DMS53 treated with DMSO at 0.1 percent for 48 hours (cell line): ENCODE data around the gene RGS14.

Experiments used
- DNase-seq: peaks from one replicate; lab custom pipeline; 2025; ENCODE audit not compliant: unreplicated experiment; lab: John Stamatoyannopoulos, UW

RGS14 gene

GRCh38 chr5:177377851-177378776, 20.4 kb downstream of the RGS14 start:
- no peak for DNase-seq

DNA sequence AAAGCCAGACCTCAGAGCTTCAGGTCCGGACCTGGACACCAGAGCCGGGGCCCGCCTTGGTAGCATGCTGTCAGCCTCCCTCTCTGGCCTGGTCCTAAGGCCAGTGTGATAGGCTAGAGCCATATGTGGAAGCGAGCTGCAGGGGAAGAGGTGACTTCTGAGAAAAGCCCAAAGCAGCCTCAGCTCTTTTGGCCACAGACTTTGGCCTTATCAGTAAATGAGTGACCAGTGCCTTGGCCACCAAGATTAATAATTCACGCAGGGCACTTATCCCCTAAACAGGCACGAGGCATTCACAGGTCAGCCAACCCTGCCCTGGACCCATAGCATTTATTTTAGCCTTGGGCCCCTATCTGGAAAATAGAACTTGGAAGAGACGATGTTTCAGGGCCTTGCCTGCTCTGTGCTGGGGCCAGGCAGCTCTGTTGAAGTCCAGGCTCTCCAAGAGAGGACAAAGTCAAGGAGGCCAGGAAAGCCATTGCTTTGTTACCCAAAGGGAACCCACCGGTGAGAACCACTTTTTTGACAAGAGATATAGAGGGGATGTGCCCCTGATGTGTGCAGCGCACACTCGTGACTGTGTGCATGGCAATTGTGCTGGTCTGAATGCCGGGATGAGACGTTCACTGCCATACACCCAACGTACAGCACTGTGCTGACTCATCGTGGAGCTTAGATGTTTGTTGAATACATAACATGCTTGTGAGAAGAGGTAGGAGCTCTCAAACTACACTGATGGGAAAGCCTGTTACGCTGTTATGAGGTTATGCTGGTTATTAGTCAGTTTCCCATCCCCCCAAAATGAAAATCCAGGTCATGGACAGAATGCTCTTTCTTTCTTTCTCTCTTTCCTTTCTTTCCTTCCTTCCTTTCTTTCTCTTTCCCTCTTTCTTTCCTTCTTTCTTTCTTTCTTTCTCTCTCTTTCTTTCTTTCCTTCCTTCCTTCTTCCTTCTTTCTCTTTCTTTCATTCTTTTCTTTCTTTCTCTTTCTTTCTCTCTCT, 21.5 kb downstream of the RGS14 start:
- peak; percentile 91 for DNase-seq

DNA sequence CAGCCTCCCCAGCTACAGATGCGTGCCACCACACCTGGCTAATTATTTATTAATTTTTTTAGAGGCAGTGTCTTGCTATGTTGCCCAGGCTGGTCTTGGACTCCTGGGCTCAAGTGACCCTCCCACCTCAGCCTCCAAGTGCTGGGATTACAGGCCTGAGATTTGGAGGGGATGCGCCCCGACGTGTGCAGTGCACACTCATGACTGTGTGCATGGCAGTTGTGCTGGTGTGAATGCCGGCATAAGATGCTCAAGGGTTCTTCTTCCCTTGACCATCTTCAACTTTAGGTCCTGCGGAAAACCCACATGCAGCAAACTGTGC, 23.0 kb downstream of the RGS14 start:
- no peak for DNase-seq

DNA sequence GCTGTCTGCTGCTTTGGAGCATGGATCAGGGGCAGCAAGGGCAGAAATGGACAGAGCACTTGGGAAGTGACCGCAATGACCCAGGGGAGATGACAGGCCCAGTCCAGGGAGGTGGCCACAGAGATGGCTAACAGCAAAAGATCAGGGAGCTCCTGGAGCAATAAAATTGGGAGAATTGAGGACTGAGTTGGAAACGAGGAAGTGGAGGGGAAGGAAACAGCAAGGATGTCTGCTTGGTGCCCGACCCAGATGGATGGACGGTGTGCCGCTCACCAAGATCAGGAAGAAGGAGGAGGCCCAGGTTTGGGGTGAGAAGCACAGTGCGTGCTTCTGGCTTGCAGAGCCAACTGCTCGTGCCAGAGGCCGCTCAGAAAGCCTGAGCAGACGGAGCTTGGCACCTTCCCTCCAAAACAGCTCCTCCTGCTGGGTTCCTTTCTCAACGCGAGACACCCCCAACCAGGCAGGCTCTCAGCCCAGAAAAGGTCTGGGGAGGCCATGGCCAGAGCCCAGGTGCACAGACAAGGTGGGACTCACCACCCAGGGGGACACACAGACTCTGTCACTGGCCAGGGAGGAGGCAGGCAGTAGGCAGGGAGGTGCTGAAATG, 24.8 kb downstream of the RGS14 start:
- DNase-seq = no peak

DNA sequence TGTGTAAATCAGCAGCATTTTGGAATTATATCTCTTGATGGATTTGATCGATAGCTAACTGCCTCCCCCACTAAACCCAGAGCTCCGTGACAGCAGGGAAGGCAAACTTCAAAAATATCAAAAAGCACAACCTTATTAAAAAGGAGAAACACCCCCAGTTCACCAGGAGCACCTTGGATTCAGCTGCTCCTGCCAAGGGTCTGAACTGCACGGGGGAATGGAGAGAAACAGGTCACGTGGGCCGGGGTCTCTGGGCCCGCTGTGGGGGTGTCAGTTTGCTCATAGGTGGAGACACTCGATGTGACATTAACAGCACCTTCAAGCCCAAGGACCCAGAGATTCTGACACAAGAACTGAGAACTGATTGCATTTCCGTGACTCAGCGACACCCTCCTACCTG, 25.5 kb downstream of the RGS14 start:
- DNase-seq = no peak

- no peak for DNase-seq
Observed at GRCh38 chr5:177384134-177384533, 26.4 kb downstream of the RGS14 start, which contains the start of gene SLC34A1. Gene SLC34A1 (plus strand): TSS chr5:177384434. CDS start chr5:177385742, 1,308 bp downstream.

DNA sequence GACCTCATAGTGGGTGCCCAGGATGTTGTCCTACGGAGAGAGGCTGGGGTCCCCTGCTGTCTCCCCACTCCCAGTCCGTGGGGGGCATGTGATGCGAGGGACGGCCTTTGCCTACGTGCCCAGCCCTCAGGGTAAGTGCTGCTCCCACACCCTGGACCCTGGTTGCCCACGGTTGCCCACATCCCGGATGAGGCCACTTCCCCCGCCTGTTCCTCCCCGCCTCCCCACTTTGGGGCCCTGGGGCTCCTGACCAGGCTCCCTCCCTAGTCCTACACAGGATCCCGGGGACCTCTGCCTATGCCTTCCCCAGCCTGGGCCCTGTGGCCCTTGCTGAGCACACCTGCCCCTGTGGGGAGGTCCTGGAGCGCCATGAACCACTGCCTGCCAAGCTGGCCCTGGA, 28.0 kb downstream of the RGS14 start:
- DNase-seq = no peak

DNA sequence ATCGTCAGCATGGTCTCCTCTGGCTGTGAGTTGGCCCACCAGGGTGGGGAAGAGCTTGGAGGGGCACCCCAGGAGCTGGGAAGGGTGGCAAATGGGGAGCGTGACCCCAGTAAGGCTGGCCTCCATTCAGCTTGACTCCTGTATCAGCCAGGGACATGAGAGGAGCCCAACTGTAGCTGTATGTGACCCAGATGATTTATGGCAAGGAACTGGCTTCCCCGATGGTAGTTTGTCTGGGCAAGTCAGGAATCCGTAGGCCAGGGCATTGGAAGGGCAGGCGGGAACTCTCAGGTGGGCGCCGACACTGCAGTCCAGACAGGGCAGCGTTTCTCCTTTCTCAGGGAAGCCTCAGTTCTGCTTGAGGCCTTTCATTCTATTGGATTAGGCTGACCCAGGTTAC, 28.8 kb downstream of the RGS14 start:
- no peak for DNase-seq

DNA sequence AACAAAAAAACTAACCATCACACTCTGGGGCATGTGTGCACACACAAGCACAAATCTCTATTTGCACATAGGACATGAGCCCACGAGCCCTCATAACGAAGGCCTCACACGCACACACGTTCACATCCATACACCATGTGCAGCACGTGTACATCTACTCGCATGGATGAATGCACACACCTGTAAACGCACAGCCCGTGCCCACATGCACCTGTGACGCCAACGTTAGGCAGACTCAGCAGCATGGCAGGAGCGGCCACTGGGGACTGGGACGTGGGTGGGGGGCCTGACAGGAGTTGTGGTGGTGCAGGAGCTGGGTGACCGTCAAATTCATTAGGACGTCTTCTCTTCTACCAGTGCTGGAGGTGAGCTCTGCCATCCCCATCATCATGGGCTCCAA, 29.7 kb downstream of the RGS14 start:
- DNase-seq = no peak

DNA sequence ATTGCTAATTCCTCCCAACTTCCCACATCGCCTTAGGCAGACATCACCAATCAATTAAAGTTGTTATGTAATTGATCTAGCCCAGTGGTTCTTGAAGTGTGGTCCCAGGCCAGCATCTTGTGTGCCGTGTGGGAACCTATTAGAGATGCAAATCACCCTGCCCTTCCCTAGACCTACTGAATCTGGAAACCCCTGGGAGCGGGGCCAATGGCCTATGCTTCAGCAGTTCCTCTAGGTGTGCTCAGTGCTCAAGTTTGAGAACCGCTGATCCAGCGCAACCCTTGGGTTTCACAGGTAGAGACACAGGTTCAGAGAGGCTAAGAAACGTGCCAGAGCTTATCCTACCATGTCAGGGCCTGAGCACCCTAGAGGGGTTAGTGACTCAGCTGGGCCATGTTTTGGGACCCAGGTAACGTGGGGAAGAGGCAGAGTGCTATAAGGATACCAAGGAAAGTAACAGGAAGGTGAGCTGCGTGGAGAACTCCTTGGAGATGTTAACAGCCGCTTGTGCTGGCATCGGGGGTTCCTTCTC, 30.9 kb downstream of the RGS14 start:
- no peak for DNase-seq

DNA sequence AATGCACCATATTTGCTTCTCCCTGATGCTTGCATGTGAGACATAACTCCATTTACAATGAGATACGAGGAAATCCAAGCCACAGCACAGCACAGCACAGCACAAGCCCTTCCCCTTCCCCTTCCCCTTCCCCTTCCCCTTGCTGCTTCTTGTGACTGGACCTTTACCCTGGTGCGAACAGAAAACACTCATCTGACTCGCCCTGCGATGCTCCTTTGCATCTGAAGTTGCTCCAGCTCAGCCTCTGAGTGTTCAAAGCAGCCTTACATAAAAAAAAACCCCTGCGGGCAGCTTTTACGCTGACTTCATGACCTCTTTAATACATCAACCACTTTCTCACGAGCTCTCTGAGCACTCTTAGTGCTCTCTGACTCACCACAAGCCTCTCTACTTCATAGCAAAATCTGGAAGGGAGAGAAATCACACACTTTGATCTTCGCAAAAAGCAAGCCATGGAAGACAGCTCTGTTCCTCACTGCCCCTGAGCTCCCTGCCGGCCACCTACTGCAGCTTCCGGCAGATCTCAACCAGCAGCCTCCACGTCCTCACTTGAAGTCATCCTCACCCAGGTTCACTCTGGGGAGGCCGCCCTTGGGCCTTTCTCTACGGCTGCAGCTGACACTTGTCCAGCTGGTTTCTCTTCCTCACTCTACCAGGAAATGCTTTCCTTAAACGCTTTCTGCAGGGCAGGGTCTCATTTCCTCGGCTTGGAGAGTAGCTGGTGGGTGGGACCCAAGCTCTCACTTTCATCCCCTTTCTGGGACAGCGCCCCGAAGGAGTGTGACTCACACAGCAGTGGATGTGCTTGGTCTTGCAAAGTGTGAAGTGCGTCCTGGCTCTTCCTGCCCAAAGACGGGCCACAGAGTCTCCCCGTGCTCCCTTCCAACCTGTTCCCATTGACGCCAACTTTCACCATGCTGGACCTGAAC, 31.8 kb downstream of the RGS14 start:
- DNase-seq = peak; percentile 23

- DNase-seq = peak; percentile 92
Observed at GRCh38 chr5:177390363-177391300, 32.9 kb downstream of the RGS14 start.

DNA sequence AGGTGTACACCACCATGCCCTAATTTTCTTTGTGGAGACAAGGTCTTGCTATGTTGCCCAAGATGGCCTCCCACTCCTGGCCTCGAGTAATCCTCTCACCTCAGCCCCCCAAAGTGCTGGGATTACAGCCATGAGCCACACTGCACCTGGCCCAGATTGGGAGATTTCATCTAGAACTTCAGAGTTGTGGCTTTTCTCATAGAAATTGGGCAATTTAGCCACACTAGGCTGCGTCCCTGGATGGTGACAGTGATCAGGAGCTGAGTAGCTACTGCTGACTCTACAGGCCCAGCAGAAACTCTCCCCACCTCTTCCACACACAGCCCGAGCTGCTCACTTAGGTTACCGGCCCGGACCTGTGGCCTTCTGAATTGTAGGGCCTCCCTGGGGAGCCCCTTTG, 35.0 kb downstream of the RGS14 start:
- no peak for DNase-seq

DNA sequence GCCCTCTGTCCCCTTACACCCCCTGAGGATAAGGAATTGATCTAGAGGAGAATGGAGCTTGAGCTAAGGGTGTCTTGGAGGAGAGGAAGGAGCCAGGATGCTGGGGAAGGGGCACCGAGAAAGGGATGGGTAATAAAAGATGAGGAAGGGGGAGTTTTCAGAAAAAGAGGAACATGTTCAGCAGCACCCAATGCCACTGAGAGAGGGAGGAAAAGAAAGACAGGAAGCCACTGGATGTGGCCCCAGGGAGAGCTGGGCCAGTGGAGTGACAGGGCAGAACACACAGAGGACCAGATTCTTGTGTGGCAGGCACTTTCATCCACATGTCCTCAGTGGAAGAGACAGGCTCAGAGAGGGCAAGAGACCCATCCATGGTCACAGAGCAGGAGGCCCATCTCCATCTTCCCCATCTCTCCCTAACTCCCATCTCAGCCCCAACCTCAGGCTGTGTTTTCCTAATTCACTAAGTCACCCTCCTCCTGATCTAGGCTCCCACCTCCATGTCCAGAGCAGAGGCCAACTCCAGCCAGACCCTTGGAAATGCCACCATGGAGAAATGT, 35.6 kb downstream of the RGS14 start:
- DNase-seq = no peak

- DNase-seq = no peak
Observed at GRCh38 chr5:177393990-177394389, 36.3 kb downstream of the RGS14 start.

DNA sequence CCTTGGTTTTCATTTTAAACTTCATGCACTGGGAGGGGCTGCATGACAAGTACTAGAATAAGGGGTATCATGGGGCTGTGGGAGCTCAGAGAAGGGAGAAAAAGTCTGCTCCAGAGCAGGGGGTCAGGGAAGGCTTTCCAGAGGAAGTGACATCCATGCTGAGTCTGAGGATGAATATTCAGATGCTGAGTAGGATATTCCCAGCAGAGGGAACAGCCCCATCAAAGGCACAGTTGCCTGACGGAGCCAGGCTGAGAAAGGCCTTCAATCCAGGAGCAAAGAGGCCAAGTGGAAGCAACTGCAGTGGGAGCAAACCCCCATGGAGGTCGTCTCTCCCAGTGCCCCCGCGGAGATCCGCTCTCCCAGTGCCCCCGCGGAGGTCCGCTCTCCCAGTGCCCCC, 38.4 kb downstream of the RGS14 start:
- DNase-seq = no peak

- no peak for DNase-seq
Observed at GRCh38 chr5:177396807-177397206, 39.1 kb downstream of the RGS14 start.

DNA sequence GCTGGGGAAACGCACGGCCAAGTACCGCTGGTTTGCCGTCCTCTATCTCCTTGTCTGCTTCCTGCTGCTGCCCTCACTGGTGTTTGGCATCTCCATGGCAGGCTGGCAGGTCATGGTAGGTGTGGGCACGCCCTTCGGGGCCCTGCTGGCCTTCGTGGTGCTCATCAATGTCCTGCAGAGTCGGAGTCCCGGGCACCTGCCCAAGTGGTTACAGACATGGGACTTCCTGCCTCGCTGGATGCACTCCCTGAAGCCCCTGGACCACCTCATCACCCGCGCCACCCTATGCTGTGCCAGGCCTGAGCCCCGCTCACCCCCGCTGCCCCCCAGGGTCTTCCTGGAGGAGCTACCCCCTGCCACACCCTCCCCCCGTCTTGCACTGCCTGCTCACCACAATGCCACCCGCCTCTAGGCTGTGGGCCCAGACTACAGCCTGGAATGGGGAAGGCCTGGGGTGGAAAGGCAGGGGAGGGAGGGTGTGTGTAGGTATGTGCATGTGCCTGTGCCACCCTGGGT, 40.2 kb downstream of the RGS14 start:
- DNase-seq = no peak
